Measurements from ENCODE around the gene PTPRN2.
"Not testable (repeated sequence)": the region's sequence is repeated elsewhere in the genome, so short reads cannot be mapped to it uniquely, and the experiment has no call there.

The PTPRN2 gene

DNA sequence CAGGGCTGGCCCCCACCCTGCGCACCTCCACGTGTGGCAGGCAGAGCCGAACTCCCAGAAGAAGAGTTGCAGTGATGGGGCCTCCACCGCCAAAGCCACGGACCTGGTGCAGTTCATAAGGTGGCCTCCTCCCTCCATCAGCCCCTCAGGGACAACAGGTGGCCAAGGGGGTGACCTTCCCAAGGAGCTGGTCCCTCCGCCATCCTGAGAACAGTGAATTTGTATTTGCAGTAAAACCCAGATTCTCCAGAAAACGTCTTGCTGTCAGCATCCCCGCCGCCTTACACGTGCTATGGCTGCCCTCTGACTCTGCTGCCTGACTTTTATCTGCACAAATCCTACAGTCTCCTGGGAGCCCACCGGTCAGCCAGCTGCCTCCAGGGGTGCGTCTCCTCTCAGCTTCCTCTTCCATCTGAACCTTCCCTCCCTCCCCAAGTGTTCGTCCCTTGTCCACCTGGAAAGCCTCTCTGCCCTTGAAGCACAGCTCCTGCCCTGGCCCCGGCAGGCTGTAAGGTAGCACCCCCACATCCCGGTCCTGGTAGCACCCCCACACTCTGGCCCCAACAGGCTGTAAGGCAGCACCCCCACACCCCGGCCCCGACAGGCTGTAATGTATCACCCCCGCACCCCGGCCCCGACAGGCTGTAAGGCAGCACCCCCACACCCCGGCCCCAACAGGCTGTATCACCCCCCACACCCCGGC is 311.8 kb downstream of the PTPRN2 start:
- no peak overlapping the region for H3K4me3 ChIP-seq (ENCODE audit: low read depth, low read length)
- TF ChIP-seq, protein P1, sequence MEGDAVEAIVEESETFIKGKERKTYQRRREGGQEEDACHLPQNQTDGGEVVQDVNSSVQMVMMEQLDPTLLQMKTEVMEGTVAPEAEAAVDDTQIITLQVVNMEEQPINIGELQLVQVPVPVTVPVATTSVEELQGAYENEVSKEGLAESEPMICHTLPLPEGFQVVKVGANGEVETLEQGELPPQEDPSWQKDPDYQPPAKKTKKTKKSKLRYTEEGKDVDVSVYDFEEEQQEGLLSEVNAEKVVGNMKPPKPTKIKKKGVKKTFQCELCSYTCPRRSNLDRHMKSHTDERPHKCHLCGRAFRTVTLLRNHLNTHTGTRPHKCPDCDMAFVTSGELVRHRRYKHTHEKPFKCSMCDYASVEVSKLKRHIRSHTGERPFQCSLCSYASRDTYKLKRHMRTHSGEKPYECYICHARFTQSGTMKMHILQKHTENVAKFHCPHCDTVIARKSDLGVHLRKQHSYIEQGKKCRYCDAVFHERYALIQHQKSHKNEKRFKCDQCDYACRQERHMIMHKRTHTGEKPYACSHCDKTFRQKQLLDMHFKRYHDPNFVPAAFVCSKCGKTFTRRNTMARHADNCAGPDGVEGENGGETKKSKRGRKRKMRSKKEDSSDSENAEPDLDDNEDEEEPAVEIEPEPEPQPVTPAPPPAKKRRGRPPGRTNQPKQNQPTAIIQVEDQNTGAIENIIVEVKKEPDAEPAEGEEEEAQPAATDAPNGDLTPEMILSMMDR (IDR thresholded peaks at IDR 0.05; ENCODE audit: control insufficient read depth, extremely low read depth, insufficient read depth), result no peak
- no peak for DNase-seq (ENCODE audit: low read depth)

DNA sequence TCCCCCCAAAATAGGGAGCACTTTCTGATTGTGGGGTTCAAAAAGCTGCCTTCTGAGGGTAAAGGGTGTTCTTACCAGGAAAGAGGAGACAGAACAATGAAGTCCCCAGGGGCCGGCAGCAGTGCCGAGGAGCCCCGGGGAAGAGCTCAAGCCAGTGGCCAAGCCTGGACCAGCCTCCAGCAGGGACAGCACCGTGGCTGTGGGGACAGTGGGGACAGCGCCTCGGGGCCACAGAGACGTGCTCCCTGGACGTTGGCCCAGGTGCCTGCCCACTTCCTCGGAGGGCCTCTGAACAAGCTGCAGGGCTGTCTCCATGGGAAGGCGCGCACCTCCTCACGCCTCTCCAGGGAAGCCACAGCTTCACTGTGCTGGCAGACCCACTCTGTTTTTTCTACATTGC is 312.6 kb downstream of the PTPRN2 start:
- TF ChIP-seq, protein P1 (IDR thresholded peaks at IDR 0.05; ENCODE audit: control insufficient read depth, extremely low read depth, insufficient read depth), result no peak
- H3K4me3 ChIP-seq (ENCODE audit: low read depth, low read length), result no peak overlapping the region
- no peak for DNase-seq (ENCODE audit: low read depth)

DNA sequence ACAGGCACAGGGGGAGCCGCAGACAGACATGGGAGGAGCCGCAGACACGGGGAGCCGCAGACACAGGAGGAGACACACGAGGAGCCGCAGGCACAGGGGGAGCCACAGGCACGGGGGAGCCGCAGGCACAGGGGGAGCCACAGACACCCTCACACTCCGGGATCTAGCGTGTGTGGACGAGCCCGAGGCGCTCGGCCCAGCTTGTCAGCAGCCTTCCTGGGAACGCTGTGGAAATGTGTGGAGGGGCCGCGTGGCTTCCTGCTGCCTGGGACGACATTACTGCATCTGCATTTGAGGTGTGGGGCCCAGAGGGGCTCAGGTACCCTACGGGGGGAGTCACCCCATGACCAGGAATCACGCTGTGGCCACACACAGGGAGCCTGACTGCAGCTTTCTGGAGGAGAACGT is 313.2 kb downstream of the PTPRN2 start:
- no peak overlapping the region for H3K4me3 ChIP-seq (ENCODE audit: low read depth, low read length)
- TF ChIP-seq, protein P1 (IDR thresholded peaks at IDR 0.05; ENCODE audit: control insufficient read depth, extremely low read depth, insufficient read depth), result no peak
- no peak for DNase-seq (ENCODE audit: low read depth)

DNA sequence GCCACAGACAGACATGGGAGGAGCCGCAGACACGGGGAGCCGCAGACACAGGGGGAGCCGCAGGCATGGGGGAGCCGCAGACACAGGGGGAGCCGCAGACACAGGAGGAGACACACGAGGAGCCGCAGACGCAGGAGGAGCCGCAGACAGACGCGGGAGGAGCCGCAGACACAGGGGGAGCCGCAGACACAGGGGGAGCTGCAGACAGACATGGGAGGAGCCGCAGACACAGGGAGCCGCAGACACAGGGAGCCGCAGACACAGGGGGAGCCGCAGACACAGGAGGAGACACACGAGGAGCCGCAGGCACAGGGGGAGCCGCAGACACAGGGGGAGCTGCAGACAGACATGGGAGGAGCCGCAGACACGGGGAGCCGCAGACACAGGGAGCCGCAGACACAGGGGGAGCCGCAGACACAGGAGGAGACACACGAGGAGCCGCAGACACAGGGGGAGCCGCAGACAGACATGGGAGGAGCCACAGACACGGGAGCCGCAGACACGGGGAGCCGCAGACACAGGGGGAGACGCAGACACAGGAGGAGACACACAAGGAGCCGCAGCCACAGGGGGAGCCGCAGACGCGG is 313.8 kb downstream of the PTPRN2 start:
- not testable (repeated sequence) for H3K4me3 ChIP-seq (ENCODE audit: low read depth, low read length); DNase-seq (ENCODE audit: low read depth)

DNA sequence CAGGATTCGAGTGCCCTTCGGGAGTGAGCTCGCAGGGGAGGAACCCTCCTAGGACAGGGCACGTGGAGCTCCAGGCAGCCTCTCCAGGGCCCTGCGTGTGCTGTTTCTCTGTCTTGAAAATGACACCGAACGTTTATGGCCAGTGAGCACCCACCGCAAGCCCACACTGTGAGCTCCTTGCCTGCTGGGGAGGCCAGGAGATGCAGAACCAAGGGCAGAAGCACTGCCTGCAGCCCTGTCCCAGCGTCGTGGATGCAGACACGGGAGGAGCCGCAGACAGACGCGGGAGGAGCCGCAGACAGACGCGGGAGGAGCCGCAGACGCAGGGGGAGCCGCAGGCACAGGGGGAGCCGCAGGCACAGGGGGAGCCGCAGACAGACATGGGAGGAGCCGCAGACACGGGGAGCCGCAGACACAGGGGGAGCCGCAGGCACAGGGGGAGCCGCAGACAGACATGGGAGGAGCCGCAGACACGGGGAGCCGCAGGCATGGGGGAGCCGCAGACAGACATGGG is 314.4 kb downstream of the PTPRN2 start:
- no peak overlapping the region for H3K4me3 ChIP-seq (ENCODE audit: low read depth, low read length)
- TF ChIP-seq, protein P1 (IDR thresholded peaks at IDR 0.05; ENCODE audit: control insufficient read depth, extremely low read depth, insufficient read depth), result no peak
- DNase-seq (ENCODE audit: low read depth), result no peak

DNA sequence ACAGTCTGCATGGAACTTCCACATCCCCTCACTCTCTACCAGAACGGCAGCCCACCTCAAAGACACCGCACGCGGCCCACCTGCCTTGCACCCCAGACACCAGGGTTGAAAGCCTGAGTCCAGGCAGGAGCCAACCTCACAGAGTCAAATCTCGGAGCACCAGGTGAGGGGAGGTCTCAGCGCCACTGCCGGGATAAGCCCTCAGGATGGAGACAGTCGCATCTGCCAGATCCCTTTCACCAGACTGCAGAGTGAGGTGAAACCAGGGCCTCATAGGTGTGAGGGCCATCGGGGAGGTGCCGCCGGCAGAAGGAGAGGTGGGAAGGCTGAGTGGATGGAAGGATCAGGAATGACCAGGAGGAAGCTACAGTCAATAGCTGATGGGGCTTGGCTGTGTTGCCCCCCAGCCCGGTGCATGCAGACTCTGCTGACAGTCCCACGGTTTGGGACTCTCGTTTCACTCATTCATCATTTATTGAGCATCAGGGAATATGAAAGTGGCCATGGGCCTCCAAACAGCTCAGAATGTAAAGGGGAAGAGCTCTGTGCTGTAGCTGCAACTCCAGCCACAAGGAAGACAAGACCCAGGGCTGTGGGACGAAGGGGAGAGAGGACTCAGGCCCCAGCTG is 315.0 kb downstream of the PTPRN2 start:
- DNase-seq (ENCODE audit: low read depth), result no peak
- TF ChIP-seq, protein P1 (IDR thresholded peaks at IDR 0.05; ENCODE audit: control insufficient read depth, extremely low read depth, insufficient read depth), result no peak
- no peak overlapping the region for H3K4me3 ChIP-seq (ENCODE audit: low read depth, low read length)

DNA sequence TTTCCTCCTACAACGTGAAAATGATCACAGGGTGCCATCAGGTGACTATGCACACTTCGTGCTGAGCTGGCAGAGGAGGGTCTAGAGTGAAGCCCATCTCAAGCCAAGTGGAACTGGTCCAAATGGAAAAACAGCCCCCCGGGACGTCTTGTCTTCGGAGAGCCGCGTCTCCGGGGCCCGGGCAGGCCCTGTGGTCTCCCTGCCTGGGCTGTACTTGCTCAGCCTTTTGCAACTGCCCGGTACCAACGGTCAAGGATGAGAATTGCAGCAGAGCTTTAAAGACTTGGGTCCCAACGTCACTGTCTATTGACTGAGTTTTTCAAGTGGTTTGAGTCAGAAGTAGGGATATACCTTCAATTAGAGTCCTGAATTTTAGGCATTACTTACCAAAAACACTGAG is 315.5 kb downstream of the PTPRN2 start:
- TF ChIP-seq, protein P1 (IDR thresholded peaks at IDR 0.05; ENCODE audit: control insufficient read depth, extremely low read depth, insufficient read depth), result no peak
- DNase-seq (ENCODE audit: low read depth), result no peak
- H3K4me3 ChIP-seq (ENCODE audit: low read depth, low read length), result no peak overlapping the region

Data from LNCaP clone FGC (cell line).